NCI-H526 (cell line): ENCODE results near the gene PPARD.

ENCODE experiments used
- DNase-seq, 2 experiments: peaks; one replicate each; lab custom pipeline; 2025; lab: John Stamatoyannopoulos, UW

The PPARD gene

GRCh38 chr6:35356391-35356790, 14.0 kb downstream of the PPARD start:
- no peak for DNase-seq

- no peak for DNase-seq
Measured at GRCh38 chr6:35357677-35358076, 15.3 kb downstream of the PPARD start.

DNA sequence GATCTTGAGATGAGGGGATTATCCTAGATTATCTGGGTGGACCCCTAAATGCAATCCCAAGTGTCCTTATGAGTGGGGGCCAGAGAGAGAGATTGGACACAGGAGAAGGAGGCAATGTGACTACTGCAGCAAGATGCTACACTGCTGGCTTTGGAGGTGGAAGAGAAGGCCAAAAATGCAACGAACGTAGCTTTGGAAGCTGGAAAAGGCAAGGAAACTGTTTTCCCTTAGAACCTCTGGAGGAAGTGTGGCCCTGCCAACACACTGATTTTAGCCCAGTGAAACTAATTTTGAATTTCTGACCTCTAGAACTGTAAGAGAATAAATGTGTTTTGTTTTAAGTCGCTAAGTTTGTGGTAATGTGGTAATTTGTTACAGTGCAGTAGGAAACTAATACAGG, 15.7 kb downstream of the PPARD start:
- no peak for DNase-seq

GRCh38 chr6:35359346-35359743, 17.0 kb downstream of the PPARD start:
- DNase-seq, result no peak

DNA sequence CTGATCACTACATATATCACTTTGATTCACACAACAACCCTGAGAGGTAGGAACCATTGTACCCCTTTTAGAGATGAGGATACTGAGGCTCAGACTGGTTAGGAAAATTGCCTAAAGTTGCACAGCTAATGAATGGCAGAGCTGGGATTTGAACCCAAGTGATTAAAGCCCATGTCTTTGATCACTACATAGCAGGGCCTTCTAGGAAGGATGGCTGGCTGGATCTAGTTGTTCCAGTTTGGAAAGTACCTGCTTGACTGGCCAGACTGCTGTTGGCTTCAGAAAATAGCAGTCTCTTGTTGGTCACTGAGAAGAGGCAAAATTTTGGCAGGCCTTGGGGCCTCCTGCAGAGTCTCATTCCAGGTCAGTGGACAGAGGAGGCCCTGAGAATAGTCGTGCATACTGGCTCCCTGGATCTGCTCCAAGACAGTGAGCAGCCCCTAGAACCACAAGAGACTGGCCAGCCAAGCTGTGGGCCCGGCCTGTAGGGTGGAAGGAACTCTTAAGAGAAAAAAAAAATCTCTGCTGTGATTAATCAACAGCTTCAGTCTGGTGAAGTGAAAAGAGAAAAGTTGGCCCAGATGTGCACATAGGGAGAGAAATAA, 17.5 kb downstream of the PPARD start:
- DNase-seq, result no peak

GRCh38 chr6:35360349-35361138, 18.2 kb downstream of the PPARD start:
- no peak for DNase-seq

- DNase-seq, result no peak
Measured at GRCh38 chr6:35362200-35362599, 19.8 kb downstream of the PPARD start.

DNA sequence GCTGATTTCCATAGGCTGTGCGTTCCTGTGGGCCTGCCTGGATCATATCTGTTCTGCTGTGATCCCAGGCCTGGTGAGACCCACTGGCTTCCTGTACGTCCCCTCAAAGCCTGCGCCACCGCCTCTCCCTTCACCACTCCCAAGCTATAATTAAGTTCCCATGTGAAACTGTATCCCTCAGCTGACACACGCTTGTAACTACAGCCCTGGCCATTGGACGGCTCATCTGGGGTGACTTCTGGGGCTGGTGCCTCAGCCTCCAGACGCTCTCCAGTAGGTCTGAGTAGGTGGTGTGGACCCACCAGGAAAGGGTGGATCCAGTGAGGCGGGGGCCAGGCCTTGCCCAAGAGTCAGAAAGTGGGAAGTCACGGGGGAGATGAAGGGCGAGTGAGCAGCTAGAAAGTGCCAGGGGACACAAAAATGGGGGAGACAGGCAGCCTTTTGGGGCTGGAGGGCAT, 21.0 kb downstream of the PPARD start:
- peak; percentile 28 to 65 for DNase-seq

DNA sequence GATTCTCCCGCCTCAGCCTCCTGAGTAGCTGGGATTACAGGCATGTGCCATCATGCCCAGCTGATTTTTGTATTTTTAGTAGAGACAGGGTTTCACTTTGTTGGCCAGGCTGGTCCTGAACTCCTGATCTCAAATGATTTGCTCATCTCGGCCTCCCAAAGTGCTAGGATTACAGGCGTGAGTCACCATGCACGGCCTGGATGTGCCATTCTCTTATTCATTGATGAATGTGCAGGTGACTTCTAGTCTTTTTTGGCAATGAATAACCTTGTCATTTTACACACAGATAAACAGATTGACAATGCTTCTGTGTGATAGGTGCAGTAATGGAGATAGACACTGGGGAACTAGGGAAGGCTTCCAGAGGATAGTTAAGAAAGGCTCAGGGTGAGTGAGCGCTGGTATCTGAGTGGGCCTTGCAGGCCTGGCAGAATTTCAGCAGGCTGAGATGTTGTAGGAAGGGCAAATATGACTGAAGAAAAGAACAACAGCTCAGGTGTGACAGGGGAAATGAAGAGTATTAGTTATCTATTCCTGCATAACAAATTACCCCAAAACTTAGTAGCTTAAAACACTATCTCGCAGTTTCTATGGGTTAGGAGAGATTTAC, 23.3 kb downstream of the PPARD start:
- DNase-seq, result no peak

DNA sequence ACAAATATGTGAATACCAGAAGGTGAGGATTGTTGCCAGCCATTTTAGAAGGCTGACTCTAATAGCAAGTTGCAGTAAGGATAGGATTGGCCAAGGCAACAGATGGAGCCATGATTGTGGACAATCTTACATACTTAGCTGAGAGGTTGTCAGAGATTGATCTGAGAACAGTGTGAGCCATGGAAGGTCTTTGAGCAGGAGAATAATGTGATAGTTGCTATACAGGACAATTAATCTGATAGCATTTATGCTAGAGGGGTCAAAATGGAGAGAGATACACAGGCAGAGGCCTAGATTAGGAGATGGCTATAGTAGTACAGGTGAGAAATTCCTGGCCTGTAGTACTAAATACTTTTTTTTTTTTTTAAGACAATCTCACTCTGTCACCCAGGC, 23.8 kb downstream of the PPARD start:
- no peak for DNase-seq

DNA sequence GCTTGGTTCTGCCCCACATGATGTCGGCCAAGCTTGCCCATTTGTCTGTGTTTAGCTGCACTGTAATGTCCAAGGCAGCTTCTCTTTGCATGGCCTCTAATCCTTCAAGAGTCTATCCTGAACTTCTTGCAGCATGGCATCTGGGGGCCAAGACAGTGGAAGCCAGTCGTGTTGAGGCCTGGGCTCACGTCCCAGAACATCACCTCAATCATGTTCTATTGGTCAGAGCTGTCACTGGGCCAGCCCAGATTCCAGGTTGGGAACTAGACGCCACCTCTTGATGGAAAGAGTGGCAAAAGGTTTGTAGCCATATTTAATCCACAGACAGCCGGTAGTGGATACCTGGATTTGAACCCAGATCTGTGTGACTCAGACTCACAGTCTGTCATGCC, 25.3 kb downstream of the PPARD start:
- DNase-seq, result no peak

GRCh38 chr6:35368038-35368887, 25.9 kb downstream of the PPARD start:
- no peak for DNase-seq

GRCh38 chr6:35370124-35370741, 27.9 kb downstream of the PPARD start:
- no peak for DNase-seq

GRCh38 chr6:35370785-35371493, 28.6 kb downstream of the PPARD start:
- no peak for DNase-seq

DNA sequence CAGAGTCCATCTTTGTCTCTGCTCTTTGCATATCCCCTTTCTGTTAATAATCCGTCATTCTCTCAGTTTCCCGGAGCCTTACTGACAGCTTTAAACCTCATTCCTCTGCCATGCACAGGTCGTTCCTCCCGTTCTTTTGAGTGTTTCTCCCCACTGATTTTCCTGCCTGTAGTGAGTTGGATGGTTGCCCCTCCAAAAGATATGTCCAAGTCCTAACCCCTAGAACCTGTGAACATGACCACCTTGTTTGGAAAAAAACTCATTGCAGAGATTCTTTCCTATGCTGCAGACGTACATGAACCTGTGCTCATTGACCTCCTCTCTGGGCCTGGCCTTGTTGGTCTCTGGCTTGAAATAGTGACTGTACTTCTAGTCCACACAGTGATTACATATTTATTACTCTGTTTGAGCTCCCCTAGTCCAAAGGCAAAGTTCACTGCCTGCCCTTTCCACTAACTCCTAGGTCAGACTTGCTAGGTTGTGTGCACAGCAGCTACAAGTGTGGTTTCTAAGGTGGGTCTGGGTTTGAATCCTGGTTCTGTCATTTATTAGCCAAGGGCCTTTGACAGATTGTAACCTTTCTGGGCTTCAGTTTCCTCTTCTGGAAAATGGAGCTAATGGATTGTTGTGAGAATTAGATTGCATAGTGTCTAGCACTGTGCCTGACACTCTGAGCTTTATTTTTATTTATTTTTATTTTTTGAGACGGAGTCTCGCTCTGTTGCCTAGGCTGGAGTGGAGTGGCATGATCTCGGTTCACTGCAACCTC, 29.3 kb downstream of the PPARD start:
- DNase-seq, result no peak

GRCh38 chr6:35372633-35373032, 30.3 kb downstream of the PPARD start:
- no peak for DNase-seq

DNA sequence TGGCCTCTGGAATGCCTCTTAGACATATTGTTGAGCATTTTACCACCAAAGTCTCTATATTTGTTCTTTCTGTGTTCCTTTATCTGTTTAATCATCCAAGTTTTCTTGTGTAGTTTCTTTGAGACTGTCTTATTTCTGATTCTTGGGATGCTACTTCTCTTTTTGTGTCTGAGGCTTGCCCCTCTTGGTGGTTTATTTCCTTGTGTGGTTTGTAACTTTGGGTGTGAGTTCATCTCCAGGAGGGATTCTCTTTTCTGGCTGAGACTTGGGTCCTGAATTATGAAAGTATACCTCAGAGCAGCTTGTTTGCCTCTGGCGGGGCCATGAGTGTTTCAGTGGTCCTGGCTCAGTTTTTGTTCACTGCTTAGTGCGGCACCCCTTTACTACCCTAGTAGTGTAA, 33.9 kb downstream of the PPARD start:
- DNase-seq, result no peak

DNA sequence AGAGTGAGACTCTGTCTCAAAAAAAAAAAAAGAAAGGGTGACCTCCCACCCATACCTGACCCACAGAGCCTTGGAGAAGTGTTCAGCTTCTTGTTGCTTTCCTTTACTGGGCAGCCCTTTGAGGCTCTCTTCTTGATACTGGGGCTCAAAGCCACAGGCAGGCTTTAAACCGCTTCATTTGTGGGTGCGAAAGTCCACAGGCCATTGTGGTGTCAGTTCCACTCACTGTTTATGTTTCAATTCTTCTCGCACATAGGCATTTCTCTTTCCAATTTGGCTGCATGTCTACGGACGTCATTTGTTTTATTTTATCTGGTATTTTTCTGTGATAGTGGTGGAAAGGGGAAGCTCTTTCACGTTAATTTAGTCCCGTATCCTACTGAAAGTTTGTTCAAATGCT, 34.6 kb downstream of the PPARD start:
- DNase-seq, result no peak

DNA sequence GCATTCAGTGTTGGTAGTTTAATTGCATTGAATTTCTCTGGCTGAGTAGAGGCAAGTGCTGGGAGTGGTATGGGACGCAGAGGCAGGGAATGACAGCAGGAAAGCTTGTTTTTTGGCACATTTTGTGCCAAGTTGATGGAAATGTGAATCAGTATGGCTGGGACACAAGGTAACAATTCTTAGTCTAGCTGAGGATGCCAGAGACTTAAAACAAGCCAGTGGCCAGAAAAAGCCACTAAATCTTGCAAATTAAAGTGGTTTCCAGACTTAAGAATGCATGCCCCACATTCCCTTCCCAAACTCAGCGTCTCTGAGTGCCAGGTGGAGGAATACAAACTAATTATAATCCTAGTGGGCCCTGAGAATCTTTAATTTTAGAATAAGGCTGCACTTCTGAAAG, 35.9 kb downstream of the PPARD start:
- no peak for DNase-seq

GRCh38 chr6:35381132-35381531, 38.8 kb downstream of the PPARD start:
- DNase-seq, result no peak

- DNase-seq, result no peak
Measured at GRCh38 chr6:35382015-35382414, 39.7 kb downstream of the PPARD start.
